OCI-LY7 (cell line): ENCODE measurements around the gene RRP15. TPM values are rescaled to one million over a fixed set of nuclear protein-coding genes. Genes with fewer than 3 reads are reported as not detected.

ENCODE experiments used
- BruUV-seq: library from RNA; stranded (reverse); fragments of 400-500 nt; replicated peaks from 2 replicates; lab custom pipeline; 2021; lab: Mats Ljungman, UMichigan
- CTCF ChIA-PET: fragments of 300-600 bp; sonication (Branson Sonifier 250); formaldehyde crosslinking; loops from one replicate; lab custom pipeline; 2022; ENCODE audit warnings: antibody characterized with exemption; ENCODE audit not compliant: unreplicated experiment; lab: Charles Lee
- POLR2A ChIA-PET: fragments of 300-600 bp; sonication (Branson Sonifier 250); formaldehyde crosslinking; loops from one replicate; lab custom pipeline; 2022; ENCODE audit warnings: antibody characterized with exemption; lab: Charles Lee
- DNase-seq: peaks from one replicate; pipeline ENCODE4 v3.0.0-alpha.2; 2015; ENCODE audit warnings: low spot score
- H2AFZ ChIP-seq: fragments of 200-600 bp; sonication (generic), shearing (Covaris generic); 2 replicates; pipeline ENCODE4 v1.6.1; 2014; ENCODE audit warnings: mild to moderate bottlenecking, antibody characterized with exemption, low read length, moderate library complexity
- H3K27ac ChIP-seq: fragments of 200-600 bp; sonication (generic); 2 replicates; pipeline ENCODE4 v1.5.1; 2014; ENCODE audit warnings: mixed run types, low read depth, mild to moderate bottlenecking, moderate library complexity, low read length, inconsistent platforms; ENCODE audit not compliant: poor library complexity, severe bottlenecking
- H3K36me3 ChIP-seq: fragments of 200-600 bp; sonication (generic); 2 replicates; pipeline ENCODE4 v1.6.1; 2014; ENCODE audit warnings: mild to moderate bottlenecking, antibody characterized with exemption, low read length, moderate library complexity, mixed read lengths; ENCODE audit not compliant: insufficient read depth
- H3K4me1 ChIP-seq: fragments of 200-600 bp; sonication (generic); 2 replicates; pipeline ENCODE4 v1.5.1; 2014; ENCODE audit warnings: mild to moderate bottlenecking, low read length; ENCODE audit not compliant: insufficient read depth, poor library complexity, severe bottlenecking
- H3K4me2 ChIP-seq: fragments of 200-600 bp; sonication (generic); 2 replicates; pipeline ENCODE4 v1.6.1; 2014; ENCODE audit warnings: mild to moderate bottlenecking, low read length
- H3K4me3 ChIP-seq: fragments of 200-600 bp; sonication (generic); 2 replicates; pipeline ENCODE4 v1.5.1; 2014; ENCODE audit warnings: mild to moderate bottlenecking, low read depth, low read length; ENCODE audit not compliant: poor library complexity, severe bottlenecking
- H3K79me2 ChIP-seq: fragments of 200-600 bp; sonication (generic); 2 replicates; pipeline ENCODE4 v1.6.1; 2016; ENCODE audit warnings: low read depth, mild to moderate bottlenecking, low read length, moderate library complexity, mixed read lengths; ENCODE audit not compliant: insufficient read depth
- H3K9me2 ChIP-seq: fragments of 200-600 bp; sonication (generic); 2 replicates; pipeline ENCODE4 v1.6.1; 2016; ENCODE audit warnings: mild to moderate bottlenecking, low read length, mixed read lengths; ENCODE audit not compliant: insufficient read depth
- H3K9me3 ChIP-seq: fragments of 200-600 bp; sonication (generic); 2 replicates; pipeline ENCODE4 v1.6.1; 2014; ENCODE audit warnings: mild to moderate bottlenecking, mixed run types, low read length, mixed read lengths
- H4K20me1 ChIP-seq: fragments of 200-600 bp; sonication (generic); 2 replicates; pipeline ENCODE4 v1.6.1; 2014; ENCODE audit warnings: mild to moderate bottlenecking, antibody characterized with exemption, low read length, moderate library complexity, mixed read lengths; ENCODE audit not compliant: insufficient read depth
- CTCF ChIP-seq: fragments of 200-600 bp; sonication (generic); conservative IDR thresholded peaks from 2 replicates; pipeline ENCODE4 v1.5.1; 2014; ENCODE audit warnings: mild to moderate bottlenecking, antibody characterized with exemption, low read length, moderate library complexity, mixed read lengths
- EZH2phosphoT487 ChIP-seq: fragments of 200-600 bp; sonication (generic); IDR thresholded peaks from 2 replicates; pipeline ENCODE4 v1.6.1; 2018; ENCODE audit warnings: low read depth, borderline replicate concordance, mild to moderate bottlenecking, mixed run types, antibody characterized with exemption, low read length, moderate library complexity, mixed read lengths
- intact Hi-C: fragments of 100-400 bp; cut with micrococcal nuclease; formaldehyde crosslinking; loops from one replicate; pipeline ENCODE4 v1.10.0; 2022; ENCODE audit not compliant: unreplicated experiment
- total RNA-seq, 2 experiments: library from RNA; depleted of rRNA in 1 of 2; stranded (reverse); fragments of >200 nt in 1 of 2; shearing (Covaris generic) in 1 of 2; gene quantifications; 2 replicates each; pipeline ENCODE4 v1.2.3, GENCODE V29; 2014 to 2022

The RRP15 gene
- total RNA-seq, 2 experiments from 2014 or later = 7.2 to 21.9 TPM

- Histone ChIP-seq H3K36me3 (peaks cover 13% of the 10 kb centered on the region), H3K79me2 (no peaks in the 10 kb centered on the region), H3K4me1 (peaks cover 5% of the 10 kb centered on the region), H3K9me3 (no peaks in the 10 kb centered on the region), H3K9me2 (no peaks in the 10 kb centered on the region), H3K27ac (no peak overlapping the region), H4K20me1 (no peaks in the 10 kb centered on the region), H3K4me3 (no peak overlapping the region), H3K4me2 (no peak overlapping the region), H2AFZ (no peak overlapping the region)
- ChIA-PET CTCF (no interaction called here), POLR2A (no interaction called here)
- TF ChIP-seq EZH2phosphoT487 (no peak), CTCF (no peak)
- no peak for DNase-seq
- BruUV-seq = no TSS peak
- intact Hi-C loops = no loop called here
Measured at GRCh38 chr1:218341325-218341724, 56.2 kb downstream of the RRP15 start.

- ChIA-PET CTCF (no interaction called here), POLR2A (no interaction called here)
- Histone ChIP-seq H3K9me3 (no peaks in the 10 kb centered on the region), H3K4me2 (no peak overlapping the region), H3K9me2 (no peaks in the 10 kb centered on the region), H3K4me1 (peaks cover 5% of the 10 kb centered on the region), H3K79me2 (no peaks in the 10 kb centered on the region), H4K20me1 (no peaks in the 10 kb centered on the region), H3K4me3 (no peak overlapping the region), H2AFZ (no peak overlapping the region), H3K36me3 (peaks cover 13% of the 10 kb centered on the region), H3K27ac (no peak overlapping the region)
- TF ChIP-seq CTCF (no peak), EZH2phosphoT487 (no peak)
- no TSS peak for BruUV-seq
- no peak for DNase-seq
- intact Hi-C loops = no loop called here
Measured at GRCh38 chr1:218342091-218342490, 57.0 kb downstream of the RRP15 start.

- Histone ChIP-seq H3K27ac (no peak within 1 kb of the TSS), H2AFZ (no peak within 1 kb of the TSS), H3K9me2 (no peaks in the 10 kb centered on the region), H3K79me2 (no peaks in the 10 kb centered on the region), H3K4me2 (peak within 1 kb of the TSS; percentile 54; the same call in 1 of the 2 replicates), H4K20me1 (no peaks in the 10 kb centered on the region; the same call in 1 of the 2 replicates), H3K4me3 (peak within 1 kb of the TSS; percentile 42), H3K9me3 (no peaks in the 10 kb centered on the region), H3K36me3 (peaks cover 13% of the 10 kb centered on the region), H3K4me1 (peaks cover 5% of the 10 kb centered on the region)
- ChIA-PET POLR2A (interaction anchor here (0.6 kb wide), 1 partner anchor 11 kb away, joined by 3 read pairs; no protein-coding TSS in a partner anchor), CTCF (no interaction called here)
- no peak for DNase-seq
- TF ChIP-seq EZH2phosphoT487 (no peak), CTCF (no peak)
- intact Hi-C loops = no loop called here
- no TSS peak for BruUV-seq
Measured at GRCh38 chr1:218344814-218345672, 60.0 kb downstream of the RRP15 start, which contains the start of gene TGFB2. TGFB2 (plus strand) TSS chr1:218345336; CDS start chr1:218346702, 1,366 bp downstream.
